ENCODE data around the gene TSEN34. TPM values are rescaled to one million over a fixed set of nuclear protein-coding genes. Genes with fewer than 3 reads are reported as not detected.
"Not testable (repeated sequence)": the region's sequence is repeated elsewhere in the genome, so short reads cannot be mapped to it uniquely, and the experiment has no call there.

The TSEN34 gene
- total RNA-seq, 1 donor from 2014 or later, result 27.8 TPM

DNA sequence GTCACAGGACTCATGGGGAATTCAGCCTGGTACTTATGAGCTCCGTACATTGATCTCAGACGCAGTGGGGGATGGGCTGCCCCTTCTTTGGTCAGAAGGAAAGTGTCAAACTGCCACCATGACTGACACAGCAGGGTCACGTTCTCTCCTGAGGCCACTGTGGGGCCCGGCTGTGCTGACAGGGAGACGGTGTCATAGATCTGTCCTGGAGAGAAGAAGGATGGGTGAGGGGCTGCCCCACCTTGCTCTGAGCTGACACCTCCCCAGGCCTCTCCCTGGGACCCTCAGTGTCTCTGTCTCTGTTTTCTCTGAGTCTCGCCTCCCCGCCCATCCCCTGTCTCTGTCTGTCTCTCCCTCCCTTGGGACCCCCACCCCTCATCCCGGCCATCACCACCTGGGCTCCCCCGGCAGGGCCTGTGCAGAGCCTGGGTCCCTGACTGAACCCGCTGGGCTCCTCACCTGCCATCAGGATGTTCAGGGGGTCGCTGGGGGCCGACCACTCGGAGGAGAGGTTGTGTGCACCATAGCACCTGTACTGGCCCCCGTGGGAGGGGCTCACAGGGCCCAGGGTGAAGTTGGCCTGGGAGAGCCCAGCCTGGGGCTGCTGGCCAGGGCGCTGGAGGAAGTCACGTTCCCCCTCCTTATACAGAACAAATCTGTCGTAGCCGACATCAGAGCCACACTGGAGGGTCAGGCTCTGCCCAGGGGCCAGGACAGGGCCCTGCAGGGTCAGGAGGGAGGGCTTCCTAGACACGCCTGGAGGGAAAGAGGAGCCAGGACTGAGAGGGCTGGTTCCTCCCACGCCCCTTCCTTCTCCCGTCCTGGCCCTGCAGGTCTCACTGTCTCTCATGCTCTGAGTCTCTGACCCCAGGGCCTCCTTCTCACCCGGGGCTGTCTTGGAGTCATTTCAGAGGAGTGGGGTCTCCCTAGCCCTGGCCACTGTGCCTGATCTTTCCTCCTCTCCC, 49.5 kb downstream of the TSEN34 start:
- H3K9me3 Mint-ChIP-seq (ENCODE audit: unreplicated experiment); H3K4me1 Mint-ChIP-seq (ENCODE audit: unreplicated experiment); H3K4me3 Mint-ChIP-seq (ENCODE audit: unreplicated experiment); DNase-seq (ENCODE audit: low spot score); H3K27ac Mint-ChIP-seq (ENCODE audit: unreplicated experiment); H3K27me3 Mint-ChIP-seq (ENCODE audit: unreplicated experiment); H3K36me3 Mint-ChIP-seq (ENCODE audit: low read depth, unreplicated experiment): not testable (repeated sequence)

DNA sequence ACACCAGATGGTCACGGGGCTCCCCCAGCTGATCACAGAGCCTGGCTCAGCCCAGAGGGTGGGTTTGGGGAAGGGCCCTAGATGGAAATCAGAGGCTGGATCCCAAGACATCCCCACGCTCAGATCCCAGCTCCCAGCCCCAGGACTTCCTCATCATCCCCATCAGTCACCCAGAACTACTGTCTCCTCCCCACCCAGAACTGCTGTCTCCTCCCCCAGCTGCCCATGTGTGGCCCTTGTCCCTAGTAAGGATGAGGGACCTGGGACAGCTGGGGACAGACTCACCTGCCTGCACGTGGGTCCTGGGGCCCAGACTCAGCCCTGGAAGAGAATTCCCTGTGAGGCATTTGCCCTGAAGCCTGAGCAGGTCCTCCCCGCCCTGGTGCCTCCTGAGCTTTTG, 51.1 kb downstream of the TSEN34 start:
- H3K4me3 Mint-ChIP-seq (ENCODE audit: unreplicated experiment); H3K27me3 Mint-ChIP-seq (ENCODE audit: unreplicated experiment); DNase-seq (ENCODE audit: low spot score); H3K9me3 Mint-ChIP-seq (ENCODE audit: unreplicated experiment); H3K36me3 Mint-ChIP-seq (ENCODE audit: low read depth, unreplicated experiment); H3K4me1 Mint-ChIP-seq (ENCODE audit: unreplicated experiment); H3K27ac Mint-ChIP-seq (ENCODE audit: unreplicated experiment): not testable (repeated sequence)

DNA sequence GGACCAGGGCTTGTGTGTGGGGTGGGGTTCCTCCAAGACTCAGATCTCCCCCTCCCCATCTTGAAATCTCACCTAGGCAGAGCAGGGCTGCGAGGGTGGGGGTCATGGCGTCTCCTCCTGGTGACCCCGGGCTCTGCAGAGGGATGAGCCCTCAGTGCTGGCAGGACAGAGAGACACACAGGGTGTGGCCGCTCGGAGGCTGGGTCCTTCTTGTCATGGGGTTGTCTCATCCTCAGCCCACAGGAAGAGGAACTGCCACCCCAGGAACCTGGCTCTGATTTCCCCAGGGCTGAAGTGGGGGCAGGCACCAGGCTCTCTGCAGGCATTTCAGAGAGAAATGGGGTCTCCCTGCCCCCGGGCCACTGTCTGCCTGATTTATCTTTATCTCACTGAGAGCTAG, 51.5 kb downstream of the TSEN34 start, which contains the start of gene LILRA6:
Gene LILRA6 (minus strand): TSS at position 145 of the 400 bp plus-strand sequence.
- H3K27me3 Mint-ChIP-seq (ENCODE audit: unreplicated experiment); H3K9me3 Mint-ChIP-seq (ENCODE audit: unreplicated experiment); H3K27ac Mint-ChIP-seq (ENCODE audit: unreplicated experiment); H3K4me1 Mint-ChIP-seq (ENCODE audit: unreplicated experiment); H3K4me3 Mint-ChIP-seq (ENCODE audit: unreplicated experiment); DNase-seq (ENCODE audit: low spot score); H3K36me3 Mint-ChIP-seq (ENCODE audit: low read depth, unreplicated experiment): not testable (repeated sequence)

DNA sequence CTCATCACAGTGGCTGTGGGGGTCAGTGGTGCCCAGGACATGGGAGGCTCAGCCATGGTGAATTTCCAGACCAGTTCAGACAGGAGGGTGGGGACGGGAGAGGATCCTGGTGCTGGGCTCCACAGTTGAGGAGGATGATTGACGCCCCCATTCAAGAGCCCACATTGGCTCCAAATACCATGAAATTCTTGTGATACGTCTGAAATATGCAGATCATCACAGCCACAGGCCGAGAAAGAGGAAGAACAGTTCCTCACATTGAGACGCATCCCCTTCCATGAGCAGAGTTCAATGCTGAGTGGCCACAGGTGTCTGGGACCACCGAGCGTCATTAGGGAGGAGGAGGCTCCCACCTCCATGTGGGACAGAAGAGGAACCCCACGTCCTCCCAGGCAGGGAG, 52.7 kb downstream of the TSEN34 start:
- not testable (repeated sequence) for H3K27me3 Mint-ChIP-seq (ENCODE audit: unreplicated experiment); H3K4me3 Mint-ChIP-seq (ENCODE audit: unreplicated experiment); H3K36me3 Mint-ChIP-seq (ENCODE audit: low read depth, unreplicated experiment); H3K27ac Mint-ChIP-seq (ENCODE audit: unreplicated experiment); DNase-seq (ENCODE audit: low spot score); H3K4me1 Mint-ChIP-seq (ENCODE audit: unreplicated experiment); H3K9me3 Mint-ChIP-seq (ENCODE audit: unreplicated experiment)

Other genes starting within 250 kb of the TSEN34 start
- 12.9 TPM for gene CACNG8, start 228.4 kb upstream of the TSEN34 start, total RNA-seq (ENCODE audit: unreplicated experiment)
- 0.21 TPM for gene CACNG6, start 199.7 kb upstream of the TSEN34 start, total RNA-seq (ENCODE audit: unreplicated experiment)
- 2.2 TPM for gene VSTM1, start 127.4 kb upstream of the TSEN34 start, total RNA-seq (ENCODE audit: unreplicated experiment)
- gene TARM1, start 109.9 kb upstream of the TSEN34 start, total RNA-seq (ENCODE audit: unreplicated experiment), result not detected
- 0.21 TPM for gene OSCAR, start 90.5 kb upstream of the TSEN34 start, total RNA-seq (ENCODE audit: unreplicated experiment)
- gene NDUFA3, start 88.5 kb upstream of the TSEN34 start, total RNA-seq (ENCODE audit: unreplicated experiment), result 126 TPM
- gene TFPT, start 75.7 kb upstream of the TSEN34 start, total RNA-seq (ENCODE audit: unreplicated experiment), result 24.8 TPM
- 71.7 TPM for gene PRPF31, start 75.6 kb upstream of the TSEN34 start, total RNA-seq (ENCODE audit: unreplicated experiment)
- gene CNOT3, start 53.5 kb upstream of the TSEN34 start, total RNA-seq (ENCODE audit: unreplicated experiment), result 62.2 TPM
- 3.4 TPM for gene LENG1, start 31.6 kb upstream of the TSEN34 start, total RNA-seq (ENCODE audit: unreplicated experiment)
- 2.6 TPM for gene TMC4, start 18.1 kb upstream of the TSEN34 start, total RNA-seq (ENCODE audit: unreplicated experiment)
- gene MBOAT7, start 1.7 kb upstream of the TSEN34 start, total RNA-seq (ENCODE audit: unreplicated experiment), result 203 TPM
- gene RPS9, start 9.6 kb downstream of the TSEN34 start, total RNA-seq (ENCODE audit: unreplicated experiment), result 1,195 TPM
- gene LILRB3, start 31.7 kb downstream of the TSEN34 start, total RNA-seq (ENCODE audit: unreplicated experiment), result not detected
- gene LILRA6, start 51.5 kb downstream of the TSEN34 start, total RNA-seq (ENCODE audit: unreplicated experiment), result not detected
- not detected for gene LILRB5, start 66.0 kb downstream of the TSEN34 start, total RNA-seq (ENCODE audit: unreplicated experiment)
- not detected for gene LILRB2, start 89.8 kb downstream of the TSEN34 start, total RNA-seq (ENCODE audit: unreplicated experiment)
- gene LILRA5, start 121.9 kb downstream of the TSEN34 start, total RNA-seq (ENCODE audit: unreplicated experiment), result not detected
- not detected for gene LILRA4, start 147.9 kb downstream of the TSEN34 start, total RNA-seq (ENCODE audit: unreplicated experiment)
- gene LAIR1, start 173.6 kb downstream of the TSEN34 start, total RNA-seq (ENCODE audit: unreplicated experiment), result 2.1 TPM
- 10.4 TPM for gene TTYH1, start 224.2 kb downstream of the TSEN34 start, total RNA-seq (ENCODE audit: unreplicated experiment)

Data from endothelial cell (in vitro differentiated cells).